GM19397 (cell line): ENCODE data around the gene TM9SF4.

Source experiments
- ATAC-seq: cut with Tn5 transposase; IDR thresholded peaks from one replicate; pipeline ENCODE4 v1.9.1; 2021; ENCODE audit warnings: mild to moderate bottlenecking, moderate library complexity; ENCODE audit not compliant: unreplicated experiment

The TM9SF4 gene

GRCh38 chr20:32109392-32110172 is at the start of gene TM9SF4:
Gene TM9SF4 (plus strand): TSS chr20:32109714. CDS start chr20:32109741, 27 bp downstream.
- ATAC-seq: peak; percentile 86

DNA sequence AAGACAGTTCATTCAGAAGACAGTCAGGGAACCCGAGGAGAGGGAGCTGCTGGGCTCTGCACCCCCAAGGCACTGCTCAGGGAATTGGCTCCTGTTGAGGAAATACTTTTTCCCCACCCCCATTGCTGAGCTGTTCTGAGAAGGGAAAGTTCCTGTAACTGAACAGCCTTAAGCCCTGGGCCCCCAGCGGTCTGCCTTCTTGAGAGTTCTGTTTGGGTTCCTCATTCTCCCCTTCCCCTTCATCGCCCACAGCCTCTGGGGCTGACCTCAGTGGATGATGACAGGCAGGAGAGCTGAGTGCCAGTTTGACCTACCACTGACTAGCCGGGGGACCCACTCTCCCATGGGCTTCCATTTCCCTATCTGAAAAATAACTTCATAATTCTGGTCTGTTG is 46.7 kb upstream of the TM9SF4 start:
- ATAC-seq: no peak

- ATAC-seq: no peak
Observed at GRCh38 chr20:32063695-32064094, 45.8 kb upstream of the TM9SF4 start.

- ATAC-seq: no peak
Observed at GRCh38 chr20:32064667-32065066, 44.8 kb upstream of the TM9SF4 start.

GRCh38 chr20:32067234-32067821 is 42.2 kb upstream of the TM9SF4 start:
- ATAC-seq: no peak

GRCh38 chr20:32068174-32068573 is 41.3 kb upstream of the TM9SF4 start:
- no peak for ATAC-seq

DNA sequence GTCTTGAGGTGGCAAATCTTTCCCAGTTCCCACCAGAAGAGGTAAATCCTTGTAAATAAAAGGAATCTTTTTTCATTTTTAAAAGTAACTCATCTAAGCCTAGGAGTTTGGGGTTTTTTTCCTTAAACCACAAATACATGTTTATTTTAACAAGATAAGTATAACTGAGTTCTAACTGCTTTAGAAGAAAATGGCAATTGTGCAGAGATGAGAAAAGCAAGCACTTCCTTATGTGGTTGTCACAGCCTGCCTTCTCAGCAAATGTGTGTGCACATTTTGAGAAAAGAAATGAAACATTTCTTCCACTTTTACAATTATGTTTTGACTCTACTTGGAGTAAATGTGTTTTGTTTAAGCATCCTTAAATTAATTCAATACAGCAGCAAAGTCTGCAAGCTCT is 39.8 kb upstream of the TM9SF4 start:
- ATAC-seq: no peak

GRCh38 chr20:32070282-32070681 is 39.2 kb upstream of the TM9SF4 start:
- no peak for ATAC-seq

- ATAC-seq: no peak
Observed at GRCh38 chr20:32070690-32071213, 38.8 kb upstream of the TM9SF4 start.

DNA sequence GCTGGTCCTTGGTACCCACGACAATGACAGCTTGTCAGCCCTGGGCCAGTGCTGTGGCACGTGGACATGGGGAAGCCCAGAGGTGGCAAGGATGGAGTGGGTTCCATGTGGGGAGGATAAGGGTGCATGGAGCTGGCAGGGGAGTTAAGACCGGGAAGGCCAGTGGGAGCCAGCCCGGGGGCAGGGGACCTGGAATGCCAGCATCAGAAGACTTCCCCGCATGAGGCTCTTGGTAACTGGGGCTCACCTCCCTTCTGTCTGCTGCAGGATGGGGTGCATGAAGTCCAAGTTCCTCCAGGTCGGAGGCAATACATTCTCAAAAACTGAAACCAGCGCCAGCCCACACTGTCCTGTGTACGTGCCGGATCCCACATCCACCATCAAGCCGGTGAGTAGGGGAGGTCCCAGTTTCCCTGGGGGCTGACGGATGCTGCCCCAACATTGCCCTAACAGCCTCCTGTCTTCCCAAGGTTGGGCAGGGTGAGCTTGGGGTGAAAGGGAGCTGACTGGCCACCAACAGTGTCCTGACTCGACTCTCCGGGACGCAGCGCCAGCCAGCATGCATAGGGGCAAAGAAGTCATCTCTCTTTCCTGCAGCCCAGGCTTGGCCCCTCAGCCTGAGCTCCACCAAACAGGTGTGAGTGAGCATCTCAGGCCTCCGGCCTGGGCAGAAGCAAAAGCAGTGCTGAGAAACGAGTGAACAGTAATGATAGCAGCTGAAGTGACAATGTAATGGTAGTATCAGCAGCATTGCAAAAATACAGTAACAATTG is 37.9 kb upstream of the TM9SF4 start:
- ATAC-seq: no peak

DNA sequence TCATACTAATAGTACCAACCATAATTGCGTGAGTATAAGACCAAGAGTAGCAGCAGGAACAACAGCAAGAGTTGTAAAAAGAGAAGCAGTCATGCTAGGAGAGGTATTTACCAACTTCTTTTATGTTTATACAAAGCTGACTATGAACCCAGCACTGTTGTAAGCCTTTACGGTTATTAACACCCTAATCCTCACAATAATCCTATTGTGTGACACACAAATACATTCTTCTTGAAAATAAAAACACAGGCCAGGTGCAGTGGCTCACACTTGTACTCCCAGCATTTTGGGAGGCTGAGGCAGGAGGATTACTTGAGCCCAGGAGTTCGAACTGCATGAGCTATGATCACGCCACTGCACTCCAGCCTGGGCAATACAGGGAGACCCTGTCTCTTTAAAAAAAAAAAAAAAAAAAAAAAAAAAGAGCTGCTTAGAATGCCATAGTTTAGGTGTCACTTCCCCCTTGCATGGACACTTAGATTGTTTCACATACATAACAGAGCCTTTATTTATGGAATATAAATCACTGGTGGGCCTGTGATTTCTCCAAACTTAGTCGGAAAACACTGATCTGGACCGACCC is 37.3 kb upstream of the TM9SF4 start:
- no peak for ATAC-seq

DNA sequence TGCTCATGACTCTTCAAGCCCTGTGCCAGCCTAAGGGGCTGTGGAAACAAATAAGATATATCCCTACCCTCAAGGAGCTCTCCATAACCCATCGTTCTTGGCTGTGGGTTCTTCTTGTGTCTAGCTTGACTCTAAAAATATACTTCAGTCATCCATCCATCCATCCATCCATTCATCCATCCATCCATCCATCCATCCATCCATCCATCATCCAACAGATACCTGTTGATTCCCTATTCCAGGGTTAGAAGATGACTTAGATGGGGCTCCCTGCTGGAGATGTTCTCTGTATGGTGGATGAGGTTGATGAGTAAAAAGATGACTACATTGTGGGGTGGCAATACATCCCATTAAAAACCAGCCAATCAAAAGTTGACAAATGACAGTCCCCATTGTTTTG is 34.0 kb upstream of the TM9SF4 start:
- no peak for ATAC-seq

- ATAC-seq: no peak
Observed at GRCh38 chr20:32077190-32077589, 32.3 kb upstream of the TM9SF4 start.

DNA sequence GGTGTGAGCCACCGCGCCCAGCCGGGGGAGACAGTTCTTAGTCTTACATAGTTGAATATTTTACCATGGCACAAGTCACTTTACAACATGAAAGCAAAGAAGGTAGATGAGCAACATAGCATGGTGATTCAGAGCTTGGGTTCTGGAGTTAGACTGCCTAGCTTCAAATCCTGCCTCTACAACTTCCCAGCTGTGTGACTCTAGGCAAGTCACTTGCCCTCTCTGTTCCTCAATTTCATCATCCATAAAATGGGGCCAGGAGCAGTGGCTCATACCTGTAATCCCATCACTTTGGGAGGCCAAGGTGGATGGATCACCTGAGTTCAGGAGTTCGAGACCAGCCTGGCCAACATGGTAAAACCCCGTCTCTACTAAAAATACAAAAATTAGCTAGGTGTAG is 31.2 kb upstream of the TM9SF4 start:
- no peak for ATAC-seq

- no peak for ATAC-seq
Observed at GRCh38 chr20:32078791-32079190, 30.7 kb upstream of the TM9SF4 start.

- ATAC-seq: no peak
Observed at GRCh38 chr20:32079655-32080109, 29.8 kb upstream of the TM9SF4 start.

- no peak for ATAC-seq
Observed at GRCh38 chr20:32080783-32081182, 28.7 kb upstream of the TM9SF4 start.

DNA sequence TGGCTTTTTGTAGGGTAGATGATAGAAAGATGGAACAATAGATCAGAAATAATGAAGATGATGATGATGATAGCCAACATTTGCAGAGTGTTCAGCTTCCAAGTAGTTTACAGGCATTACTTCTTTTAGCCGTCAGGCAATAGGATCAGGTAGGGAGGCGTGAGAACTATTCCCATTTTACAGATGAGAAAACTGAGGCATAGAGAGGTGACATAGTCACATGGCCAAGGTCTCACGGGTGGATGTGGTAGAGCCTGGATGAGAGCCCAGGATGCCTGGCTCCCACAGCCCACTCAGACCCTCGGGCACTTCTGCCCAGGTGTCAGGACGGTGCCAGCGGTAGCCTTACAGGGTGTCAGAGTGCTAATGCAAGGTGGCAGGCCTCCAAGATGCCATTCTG is 26.0 kb upstream of the TM9SF4 start:
- ATAC-seq: no peak

DNA sequence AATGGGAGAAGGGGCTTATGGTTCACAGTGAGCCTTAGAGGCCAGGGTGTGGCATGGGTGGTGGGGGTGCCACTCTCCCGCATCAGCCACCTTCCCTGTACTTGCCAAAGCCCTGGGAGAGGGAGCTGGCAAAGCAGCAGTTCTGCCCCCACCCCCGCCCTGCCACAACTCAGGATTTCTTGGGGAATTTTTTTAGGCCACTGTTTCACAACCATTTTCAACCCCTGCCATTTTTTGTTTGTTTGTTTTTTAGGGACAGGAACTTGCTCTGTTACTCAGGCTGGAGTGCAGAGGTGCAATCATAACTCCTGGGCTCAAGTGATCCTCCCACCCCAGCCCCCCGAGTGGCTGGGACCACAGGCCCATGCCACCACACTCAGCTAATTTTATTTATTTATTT is 22.4 kb upstream of the TM9SF4 start:
- ATAC-seq: no peak

DNA sequence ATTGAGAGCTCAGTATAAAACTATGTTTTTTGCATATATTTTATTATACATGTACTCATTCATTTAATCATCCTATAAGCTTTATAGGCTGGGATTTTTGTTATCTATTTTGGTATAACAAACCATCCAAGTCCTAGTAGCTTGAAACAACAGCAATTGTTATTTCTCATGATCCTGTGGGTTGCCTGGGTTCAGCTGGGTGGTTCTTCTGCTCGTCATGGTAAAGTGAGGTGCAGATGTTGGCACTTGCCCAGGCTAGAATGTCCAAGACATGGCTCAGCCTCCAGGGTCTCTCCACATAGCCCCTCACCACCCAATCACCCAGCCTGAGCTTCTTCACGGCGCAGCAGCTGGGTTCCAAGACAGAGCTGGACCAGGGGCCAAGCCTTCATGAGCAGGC is 20.8 kb upstream of the TM9SF4 start:
- no peak for ATAC-seq

DNA sequence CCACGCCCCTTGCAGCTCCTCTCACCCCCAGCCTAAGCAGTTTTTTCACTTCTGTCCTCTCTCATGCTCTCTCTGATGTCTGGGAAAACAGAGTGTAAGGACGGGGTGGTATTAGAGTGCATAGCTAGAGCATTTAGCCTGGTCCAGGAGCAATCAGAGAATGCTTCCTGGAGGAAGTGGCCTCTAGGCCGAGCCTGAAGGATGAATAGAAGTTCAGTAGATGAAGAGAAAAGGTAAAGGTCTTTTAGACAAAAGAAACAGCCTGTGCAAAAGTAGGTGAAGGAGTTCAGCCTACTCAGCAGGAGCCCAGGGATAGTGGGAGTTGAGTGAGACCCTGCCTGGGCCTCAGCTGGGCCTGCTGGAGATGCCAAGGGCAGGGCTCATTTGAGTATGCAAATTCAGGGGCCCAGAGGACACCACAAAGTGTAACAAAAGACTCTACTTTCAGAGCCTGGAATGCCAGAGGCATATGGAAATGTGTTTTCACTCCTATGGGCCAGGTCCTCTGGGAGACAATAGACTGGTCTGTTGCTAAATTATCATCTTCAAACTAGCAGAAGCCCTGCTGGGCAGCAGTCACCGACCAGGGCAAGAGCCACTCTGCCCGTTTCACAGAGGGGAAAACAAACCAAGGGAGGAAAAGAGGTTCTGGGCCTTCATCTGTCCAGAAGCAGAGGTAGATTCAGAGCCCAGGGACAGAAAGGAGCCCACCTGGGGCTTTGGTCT is 19.7 kb upstream of the TM9SF4 start:
- ATAC-seq: no peak
